ENCODE measurements around the gene PTPMT1.

The PTPMT1 gene

GRCh38 chr11:47593934-47594855 is 28.8 kb downstream of the PTPMT1 start, which contains the start of gene C1QTNF4:
Gene C1QTNF4 (minus strand): TSS chr11:47594411. CDS start chr11:47590810, 3,601 bp downstream.
- H3K27ac ChIP-seq = no peak within 1 kb of the TSS
- TF ChIP-seq, protein P1, sequence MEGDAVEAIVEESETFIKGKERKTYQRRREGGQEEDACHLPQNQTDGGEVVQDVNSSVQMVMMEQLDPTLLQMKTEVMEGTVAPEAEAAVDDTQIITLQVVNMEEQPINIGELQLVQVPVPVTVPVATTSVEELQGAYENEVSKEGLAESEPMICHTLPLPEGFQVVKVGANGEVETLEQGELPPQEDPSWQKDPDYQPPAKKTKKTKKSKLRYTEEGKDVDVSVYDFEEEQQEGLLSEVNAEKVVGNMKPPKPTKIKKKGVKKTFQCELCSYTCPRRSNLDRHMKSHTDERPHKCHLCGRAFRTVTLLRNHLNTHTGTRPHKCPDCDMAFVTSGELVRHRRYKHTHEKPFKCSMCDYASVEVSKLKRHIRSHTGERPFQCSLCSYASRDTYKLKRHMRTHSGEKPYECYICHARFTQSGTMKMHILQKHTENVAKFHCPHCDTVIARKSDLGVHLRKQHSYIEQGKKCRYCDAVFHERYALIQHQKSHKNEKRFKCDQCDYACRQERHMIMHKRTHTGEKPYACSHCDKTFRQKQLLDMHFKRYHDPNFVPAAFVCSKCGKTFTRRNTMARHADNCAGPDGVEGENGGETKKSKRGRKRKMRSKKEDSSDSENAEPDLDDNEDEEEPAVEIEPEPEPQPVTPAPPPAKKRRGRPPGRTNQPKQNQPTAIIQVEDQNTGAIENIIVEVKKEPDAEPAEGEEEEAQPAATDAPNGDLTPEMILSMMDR (IDR thresholded peaks at IDR 0.05) = no peak
- TF ChIP-seq ZFX (IDR thresholded peaks at IDR 0.05; ENCODE audit: borderline replicate concordance) = no peak

DNA sequence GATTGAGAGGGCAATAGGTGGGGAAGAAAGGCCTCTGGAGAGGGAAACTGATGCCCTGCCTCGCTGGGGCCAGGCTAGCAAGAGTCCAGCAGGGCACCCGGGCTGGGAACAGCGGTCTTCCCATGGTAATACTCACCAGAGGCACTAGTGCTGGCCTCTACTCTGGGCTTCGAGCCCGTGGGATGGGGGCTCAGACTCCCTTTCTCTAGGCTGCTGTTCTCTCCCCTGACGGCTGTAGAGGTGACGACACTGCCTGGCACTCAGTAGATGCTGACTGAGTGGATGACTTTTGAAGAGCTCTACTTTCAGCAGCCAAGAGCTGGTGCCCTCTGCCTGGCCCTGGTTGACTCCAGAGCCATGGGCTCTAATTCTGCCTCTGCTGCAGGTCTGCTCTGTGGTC is 29.6 kb downstream of the PTPMT1 start:
- no peak overlapping the region for H3K27ac ChIP-seq
- TF ChIP-seq, protein P1 (IDR thresholded peaks at IDR 0.05) = no peak
- no peak for TF ChIP-seq ZFX (IDR thresholded peaks at IDR 0.05; ENCODE audit: borderline replicate concordance)

DNA sequence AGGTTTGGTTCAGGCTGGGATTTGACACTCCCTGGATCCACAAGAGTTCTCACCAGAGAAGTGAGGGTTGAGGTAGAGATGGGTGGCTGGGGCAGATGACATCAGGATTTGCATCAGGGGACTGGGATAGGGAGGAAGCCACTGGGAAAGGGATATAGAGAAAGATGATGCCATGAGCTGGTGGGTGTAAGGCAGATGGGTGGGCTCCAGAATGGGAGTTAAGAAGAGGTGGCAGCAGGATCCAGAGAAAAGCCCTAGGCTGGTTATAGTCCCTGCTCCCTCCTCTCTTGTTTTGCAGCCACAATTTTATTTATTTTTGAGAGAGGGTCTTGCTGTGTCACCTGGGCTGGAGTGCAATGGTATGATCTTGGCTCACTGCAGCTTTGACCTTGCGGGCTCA is 30.6 kb downstream of the PTPMT1 start:
- no peak for TF ChIP-seq ZFX (IDR thresholded peaks at IDR 0.05; ENCODE audit: borderline replicate concordance)
- TF ChIP-seq, protein P1 (IDR thresholded peaks at IDR 0.05) = no peak
- no peak overlapping the region for H3K27ac ChIP-seq

GRCh38 chr11:47599902-47600301 is 34.5 kb downstream of the PTPMT1 start:
- TF ChIP-seq, protein P1 (IDR thresholded peaks at IDR 0.05) = no peak
- no peak for TF ChIP-seq ZFX (IDR thresholded peaks at IDR 0.05; ENCODE audit: borderline replicate concordance)
- no peak overlapping the region for H3K27ac ChIP-seq

GRCh38 chr11:47603295-47603694 is 37.9 kb downstream of the PTPMT1 start:
- TF ChIP-seq ZFX (IDR thresholded peaks at IDR 0.05; ENCODE audit: borderline replicate concordance) = no peak
- TF ChIP-seq, protein P1 (IDR thresholded peaks at IDR 0.05) = no peak
- no peak overlapping the region for H3K27ac ChIP-seq

- TF ChIP-seq, protein P1 (IDR thresholded peaks at IDR 0.05) = no peak
- TF ChIP-seq ZFX (IDR thresholded peaks at IDR 0.05; ENCODE audit: borderline replicate concordance) = no peak
- H3K27ac ChIP-seq = no peak overlapping the region
Observed at GRCh38 chr11:47605921-47606320, 40.5 kb downstream of the PTPMT1 start.

DNA sequence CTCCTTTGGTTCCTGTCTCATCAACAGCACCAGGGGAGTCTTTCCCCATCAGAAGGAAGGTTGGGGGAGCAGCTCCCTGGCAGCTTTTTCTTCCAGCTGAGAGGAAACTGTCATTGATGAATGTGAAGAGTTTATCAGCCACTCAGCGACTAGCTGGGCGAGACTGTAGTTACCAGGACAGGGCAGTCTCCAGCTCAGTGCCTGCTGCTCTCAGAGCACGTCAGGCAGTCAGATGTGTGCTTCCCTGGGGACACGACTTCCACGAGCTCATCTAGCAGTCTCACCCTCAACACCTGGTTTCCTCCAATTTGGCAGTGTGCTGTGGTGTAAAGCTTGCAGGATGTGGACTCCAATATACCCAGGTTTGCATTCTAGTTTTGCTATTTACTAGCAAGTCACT is 41.3 kb downstream of the PTPMT1 start:
- TF ChIP-seq, protein P1 (IDR thresholded peaks at IDR 0.05) = no peak
- TF ChIP-seq ZFX (IDR thresholded peaks at IDR 0.05; ENCODE audit: borderline replicate concordance) = no peak
- H3K27ac ChIP-seq = no peak overlapping the region

All from 22Rv1 (cell line).